Heart right ventricle (tissue), 16 donors: ENCODE data around the gene TNFRSF18. TPM values are rescaled to one million over a fixed set of nuclear protein-coding genes. Genes with fewer than 3 reads are reported as not detected.

Experiments
- ATAC-seq, 8 donors: fragments of 200-7000 bp; cut with Tn5 transposase; one replicate each; pipeline ENCODE4 v1.9.1; 2020; ENCODE audit warnings: mild to moderate bottlenecking in 8 of 8, moderate library complexity in 8 of 8, moderate number of reproducible peaks in 1 of 8
- DNase-seq, 2 donors: peaks; one replicate each; pipeline ENCODE4 v3.0.0-alpha.2; 2020
- H3K27ac ChIP-seq, 10 donors: fragments of 200-600 bp; sonication (generic) in 2 of 10; one replicate each; pipeline versions ENCODE4 v1.5.0 to v1.8.0; 2020 to 2022; ENCODE audit warnings: mild to moderate bottlenecking in 3 of 10
- H3K27me3 ChIP-seq, 7 donors: fragments of 200-600 bp; one replicate each; pipeline ENCODE4 v1.8.0; 2021 to 2022; ENCODE audit warnings: mild to moderate bottlenecking in 2 of 7
- H3K36me3 ChIP-seq, 9 donors: fragments of 200-600 bp; sonication (generic) in 1 of 9; one replicate each; pipeline versions ENCODE4 v1.5.0 to v1.8.0; 2020 to 2022; ENCODE audit warnings: mild to moderate bottlenecking in 2 of 9
- H3K4me1 ChIP-seq, 9 donors: fragments of 200-600 bp; sonication (generic) in 1 of 9; one replicate each; pipeline versions ENCODE4 v1.5.0 to v1.8.0; 2020 to 2022; ENCODE audit warnings: mild to moderate bottlenecking in 4 of 9
- H3K4me3 ChIP-seq, 10 donors: fragments of 200-600 bp; sonication (generic) in 2 of 10; one replicate each; pipeline versions ENCODE4 v1.5.0 to v1.8.0; 2020 to 2022; ENCODE audit warnings: mild to moderate bottlenecking in 7 of 10, moderate library complexity in 2 of 10
- H3K9me3 ChIP-seq, 11 donors: fragments of 200-600 bp in 10 of 11; sonication (generic) in 2 of 11; one replicate each; pipeline versions ENCODE4 v1.5.0 to v1.8.0; 2013 to 2022; ENCODE audit warnings: mild to moderate bottlenecking in 2 of 11, control low read depth in 1 of 11, moderate library complexity in 1 of 11
- CTCF ChIP-seq, 9 donors: fragments of 200-600 bp; sonication (generic) in 2 of 9; IDR thresholded peaks; one replicate each; pipeline versions ENCODE4 v1.5.0 to v1.8.0; 2021 to 2022; ENCODE audit warnings: antibody characterized with exemption in 9 of 9, mild to moderate bottlenecking in 5 of 9, moderate library complexity in 1 of 9
- WGBS, 2 donors: extraction: QIAGEN DNeasy Blood & Tissue Kit; methylation state at CpG; one replicate each; pipeline ENCODE4 v1.1.7; 2013; ENCODE audit warnings: inconsistent platforms in 1 of 2; 5-methylcytosine and 5-hydroxymethylcytosine counted together
- intact Hi-C, 10 donors: fragments of 100-400 bp; cut with DNase I; formaldehyde crosslinking; loops; one replicate each; pipeline versions ENCODE4 v1.11.1 to v1.14.2; 2022
- polyA plus RNA-seq, 2 donors: library from polyadenylated mRNA; stranded (reverse); fragments of 200-250 nt; gene quantifications; one replicate each; pipeline ENCODE4 v1.2.3, GENCODE V29; 2013
- total RNA-seq, 10 donors: library from RNA; stranded (reverse); fragmentation: NEBNext Ultra II Directional in 3 of 10; extraction: Animal tissue kit (Norgen Biotek cat#: 25700) in 3 of 10; gene quantifications; one replicate each; pipeline versions ENCODE4 v1.2.1 to v1.2.4, GENCODE V29; 2021 to 2023
- donor health status: Arrhythmogenic right ventricular cardiomyopathy.
- donor health status: ischemic (EF 13 %, LVEDD 7.1; RV severe dilation, severe dysfunction).
- donor health status: healthy with polysubstance abuse.
- donor health status: DM: no; HTN: yes; CAD: no.
- donor health status: DM: no; HTN: no; CAD: no.
- donor health status: ischemic (EF 25% LVEDD 6.9; RV normal size, moderate dysfunction).
- donor health status: ischemic (EF 25% LVEDD 5.7; RV mildly dilated, moderate dysfunction).
- donor health status: healthy.
- donor health status: DM: yes; HTN: yes; CAD: no.
- donor health status: Ischemic cardiomyopathy.
- donor health status: ischemic (EF 35%, LVEDD 5.7; RV mildly dilated, moderate dysfunction).
- donor health status: nonischemic (EF 11% LVEDD 7.7; RV severe dilation, severe dysfunction).
- donor health status: DM: yes; HTN: yes; CAD: no.
- donor health status: PGD.
- donor health status: ischemic (EF 29% LVEDD 5.4; RV normal size, mild dysfunction).
- donor health status: nonischemic (EF 23%, LVEDD 6.1; RV moderate dilation, normal function).

Gene TNFRSF18
- total and polyA plus RNA-seq, 12 donors: 0.26 to 1.7 (median 0.38) TPM; not detected in 8

GRCh38 chr1:1213345-1214265 lies 7.2 kb upstream of the TNFRSF18 start, which contains the start of gene TNFRSF4:
TNFRSF4 (minus strand) TSS chr1:1214153; CDS start chr1:1214127, 26 bp downstream.
- intact Hi-C loops: no loop called here
- peaks cover 0 to 29% (median 0%) of the 10 kb centered on the region in 7 donors for H3K27me3 ChIP-seq
- TF ChIP-seq CTCF (IDR thresholded peaks at IDR 0.05): no peak
- peak in 1 of 2 donors; percentile 24 for DNase-seq
- peaks cover 0 to 37% (median 13%) of the 10 kb centered on the region in 9 donors for H3K36me3 ChIP-seq
- WGBS, 2 donors: 45 to 54% methylated on average over 54 to 56 of the region's 56 CpGs
- peaks cover 2 to 71% (median 40%) of the 10 kb centered on the region in 9 donors for H3K4me1 ChIP-seq
- H3K27ac ChIP-seq: peak within 1 kb of the TSS in 9 of 10 donors; percentile 69 to 87 (median 78)
- peak in 7 of 8 donors; percentile 1 to 29 (median 23) for ATAC-seq
- peak within 1 kb of the TSS in 9 of 10 donors; percentile 19 to 59 (median 53) for H3K4me3 ChIP-seq
- H3K9me3 ChIP-seq: no peaks in the 10 kb centered on the region

- H3K4me3 ChIP-seq: peak overlapping the region in 9 of 10 donors; percentile 27 to 59 (median 53)
- intact Hi-C loops: no loop called here
- H3K4me1 ChIP-seq: peaks cover 5 to 73% (median 47%) of the 10 kb centered on the region in 9 donors
- DNase-seq (peak; percentile 60 to 64), ATAC-seq (peak; percentile 45 to 76 (median 64))
- peaks cover 0 to 37% (median 1%) of the 10 kb centered on the region in 7 donors for H3K27me3 ChIP-seq
- peaks cover 0 to 30% (median 6%) of the 10 kb centered on the region in 9 donors for H3K36me3 ChIP-seq
- no peaks in the 10 kb centered on the region for H3K9me3 ChIP-seq
- WGBS, 2 donors: 47% methylated on average over 21 to 24 of the region's 24 CpGs
- no peak for TF ChIP-seq CTCF (IDR thresholded peaks at IDR 0.05)
- H3K27ac ChIP-seq: peak overlapping the region in 9 of 10 donors; percentile 69 to 87 (median 78)
Measured at GRCh38 chr1:1212780-1213344, 6.5 kb upstream of the TNFRSF18 start.

- ATAC-seq: no peak
- Histone ChIP-seq H3K4me3 (peak overlapping the region in 6 of 10 donors; percentile 52 to 59 (median 56)), H3K27ac (peak overlapping the region in 5 of 10 donors; percentile 10 to 86 (median 78)), H3K9me3 (no peaks in the 10 kb centered on the region), H3K36me3 (peaks cover 0 to 19% (median 0%) of the 10 kb centered on the region in 9 donors), H3K27me3 (peaks cover 2 to 47% (median 12%) of the 10 kb centered on the region in 7 donors), H3K4me1 (peaks cover 5 to 67% (median 55%) of the 10 kb centered on the region in 9 donors)
- 78 to 87% methylated on average over 27 to 28 of the region's 28 CpGs for WGBS, 2 donors
- intact Hi-C loops: no loop called here
- DNase-seq: peak in 1 of 2 donors; percentile 14
- no peak for TF ChIP-seq CTCF (IDR thresholded peaks at IDR 0.05)
Measured at GRCh38 chr1:1211541-1212441, 5.4 kb upstream of the TNFRSF18 start.
